Kidney epithelial cell (primary cell): ENCODE results near the gene PURA. TPM values are rescaled to one million over a fixed set of nuclear protein-coding genes. Genes with fewer than 3 reads are reported as not detected.

Source experiments
- DNase-seq: peaks from one replicate; pipeline ENCODE4 v3.0.0-alpha.2; 2010; ENCODE audit warnings: low read depth
- H3K27me3 ChIP-seq: 2 replicates; pipeline ENCODE4 v1.6.0; 2011; ENCODE audit warnings: low read length; ENCODE audit not compliant: control insufficient read depth, insufficient read depth
- H3K36me3 ChIP-seq: 2 replicates; pipeline ENCODE4 v1.5.1; 2011; ENCODE audit warnings: low read length; ENCODE audit not compliant: control insufficient read depth, insufficient read depth
- H3K4me3 ChIP-seq: 2 replicates; pipeline ENCODE4 v1.5.1; 2011; ENCODE audit warnings: low read depth, mild to moderate bottlenecking, control low read depth, low read length
- CTCF ChIP-seq: IDR thresholded peaks from 2 replicates; pipeline ENCODE4 v1.5.1; 2011; ENCODE audit warnings: mild to moderate bottlenecking, moderate library complexity, low read length, control low read depth, inconsistent platforms; ENCODE audit not compliant: insufficient read depth, poor library complexity, severe bottlenecking
- total RNA-seq: library from RNA; depleted of rRNA; stranded (reverse); fragments of >200 nt; gene quantifications from 2 replicates; pipeline ENCODE4 v1.2.3, GENCODE V29; 2015

Gene PURA
- total RNA-seq, 1 donor from 2014 or later, result 7.1 TPM

GRCh38 chr5:140083120-140083519 is 30.8 kb upstream of the PURA start:
- TF ChIP-seq CTCF, result no peak
- Histone ChIP-seq H3K36me3 (no peaks in the 10 kb centered on the region), H3K27me3 (no peaks in the 10 kb centered on the region), H3K4me3 (no peak overlapping the region)
- no peak for DNase-seq

DNA sequence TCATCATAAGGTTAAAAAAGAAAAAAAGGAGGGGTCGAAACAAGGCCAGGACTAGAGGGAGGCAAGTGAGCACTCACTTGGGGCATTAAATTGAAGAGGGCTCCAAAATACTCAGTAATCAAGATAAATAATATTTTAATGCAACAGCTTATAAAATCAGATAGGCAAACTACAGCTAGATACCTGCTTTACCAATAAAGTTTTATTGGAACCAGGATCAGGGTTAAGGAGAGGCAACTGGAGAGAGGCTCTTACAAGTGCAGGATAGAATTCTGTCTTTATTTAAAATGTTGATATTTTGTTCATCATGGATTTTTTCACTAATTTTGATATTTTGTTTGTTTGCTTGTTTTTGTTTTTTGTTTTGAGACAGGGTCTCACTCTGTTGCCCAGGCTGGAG is 30.3 kb upstream of the PURA start:
- TF ChIP-seq CTCF, result no peak

GRCh38 chr5:140084541-140084940 is 29.4 kb upstream of the PURA start:
- Histone ChIP-seq H3K36me3 (no peaks in the 10 kb centered on the region), H3K4me3 (no peak overlapping the region), H3K27me3 (no peaks in the 10 kb centered on the region)
- no peak for DNase-seq
- TF ChIP-seq CTCF, result no peak

More for the DNA sequence above, 30.3 kb upstream of the PURA start:
- H3K4me3 ChIP-seq, result no peak overlapping the region
- no peaks in the 10 kb centered on the region for H3K36me3 ChIP-seq
- H3K27me3 ChIP-seq, result no peaks in the 10 kb centered on the region
- DNase-seq, result no peak

DNA sequence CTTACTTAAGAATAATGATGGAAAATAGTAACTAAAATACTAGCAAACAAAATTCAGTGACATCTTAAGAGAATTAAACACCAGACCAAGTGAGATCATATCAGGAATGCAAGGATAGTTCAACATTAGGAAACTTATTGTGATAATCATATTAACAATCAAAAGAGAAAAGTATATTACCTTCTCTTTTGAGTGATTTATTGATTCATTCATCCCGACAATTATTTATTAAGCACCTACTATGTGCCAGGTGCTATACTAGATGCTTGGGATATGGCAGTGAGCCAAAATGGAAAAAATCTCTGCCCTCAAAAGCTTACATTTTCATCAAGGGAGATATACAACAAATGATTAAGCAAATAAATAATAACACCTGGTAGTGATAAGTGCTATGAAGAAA is 23.7 kb upstream of the PURA start:
- no peak for DNase-seq
- H3K27me3 ChIP-seq, result no peaks in the 10 kb centered on the region
- TF ChIP-seq CTCF, result no peak
- H3K4me3 ChIP-seq, result no peak overlapping the region
- no peaks in the 10 kb centered on the region for H3K36me3 ChIP-seq

DNA sequence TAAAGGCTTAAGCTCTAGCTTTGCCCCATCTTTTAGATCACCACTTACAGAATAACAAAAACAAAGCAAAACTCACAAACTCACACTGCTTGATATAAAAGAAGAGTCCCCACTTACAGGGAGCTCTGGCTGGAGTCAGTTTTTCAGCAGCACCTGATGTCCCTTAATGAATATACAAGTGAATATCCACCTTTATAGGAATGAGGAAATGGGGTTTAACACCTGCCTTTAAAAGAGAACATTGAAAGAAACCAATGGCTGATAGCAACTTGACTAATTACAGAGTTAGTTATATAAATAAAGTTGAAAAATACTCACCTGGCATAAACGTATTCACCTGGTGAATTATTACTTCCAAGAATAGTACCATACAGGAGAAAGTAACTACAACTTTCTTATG is 20.7 kb upstream of the PURA start:
- no peaks in the 10 kb centered on the region for H3K36me3 ChIP-seq
- H3K4me3 ChIP-seq, result no peak overlapping the region
- DNase-seq, result no peak
- no peak for TF ChIP-seq CTCF
- H3K27me3 ChIP-seq, result no peaks in the 10 kb centered on the region

GRCh38 chr5:140093866-140094265 is 20.0 kb upstream of the PURA start:
- DNase-seq, result no peak
- H3K4me3 ChIP-seq, result no peak overlapping the region
- no peaks in the 10 kb centered on the region for H3K27me3 ChIP-seq
- no peaks in the 10 kb centered on the region for H3K36me3 ChIP-seq
- TF ChIP-seq CTCF, result no peak
